ENCODE results near the gene RAB21.

The RAB21 gene

GRCh38 chr12:71786829-71787228 is 32.2 kb downstream of the RAB21 start:
- no peak overlapping the region for H3K27ac ChIP-seq
- TF ChIP-seq ZFX (IDR thresholded peaks at IDR 0.05) (no peak), CTCF (conservative IDR thresholded peaks at IDR 0.05) (no peak)

- TF ChIP-seq ZFX (IDR thresholded peaks at IDR 0.05) (no peak), CTCF (conservative IDR thresholded peaks at IDR 0.05) (no peak)
- H3K27ac ChIP-seq = no peak overlapping the region
Measured at GRCh38 chr12:71787580-71787979, 32.9 kb downstream of the RAB21 start.

GRCh38 chr12:71790331-71790730 is 35.7 kb downstream of the RAB21 start:
- TF ChIP-seq ZFX (IDR thresholded peaks at IDR 0.05) (no peak), CTCF (conservative IDR thresholded peaks at IDR 0.05) (no peak)
- no peak overlapping the region for H3K27ac ChIP-seq

- TF ChIP-seq ZFX (IDR thresholded peaks at IDR 0.05) (no peak), CTCF (conservative IDR thresholded peaks at IDR 0.05) (no peak)
- H3K27ac ChIP-seq = no peak overlapping the region
Measured at GRCh38 chr12:71791473-71792150, 36.9 kb downstream of the RAB21 start.

GRCh38 chr12:71792599-71792998 is 37.9 kb downstream of the RAB21 start:
- H3K27ac ChIP-seq = no peak overlapping the region
- no peak for TF ChIP-seq ZFX (IDR thresholded peaks at IDR 0.05)
- TF ChIP-seq CTCF (conservative IDR thresholded peaks at IDR 0.05) = no peak

- no peak overlapping the region for H3K27ac ChIP-seq
- no peak for TF ChIP-seq CTCF (conservative IDR thresholded peaks at IDR 0.05)
- TF ChIP-seq ZFX (IDR thresholded peaks at IDR 0.05) = no peak
Measured at GRCh38 chr12:71795901-71796300, 41.2 kb downstream of the RAB21 start.

GRCh38 chr12:71797531-71797930 is 42.9 kb downstream of the RAB21 start:
- no peak overlapping the region for H3K27ac ChIP-seq
- TF ChIP-seq ZFX (IDR thresholded peaks at IDR 0.05) = no peak
- TF ChIP-seq CTCF (conservative IDR thresholded peaks at IDR 0.05) = no peak
